D721Med (cell line): ENCODE results near the gene PPP4R1.

Source experiments
- DNase-seq: peaks from one replicate; pipeline ENCODE4 v3.0.0; 2011; ENCODE audit warnings: low spot score; ENCODE audit not compliant: insufficient read length
- FAIRE-seq: peaks from 2 replicates; lab custom pipeline; 2011; peaks lifted over from hg19 to GRCh38; lab: Jason Lieb, UNC
- TF ChIP-seq, protein P1 (sequence below): IDR thresholded peaks from 2 replicates; pipeline ENCODE4 v1.5.1; 2012; ENCODE audit warnings: mild to moderate bottlenecking, control low read depth; ENCODE audit not compliant: insufficient read depth; ENCODE audit errors: missing control alignments

The PPP4R1 gene

DNA sequence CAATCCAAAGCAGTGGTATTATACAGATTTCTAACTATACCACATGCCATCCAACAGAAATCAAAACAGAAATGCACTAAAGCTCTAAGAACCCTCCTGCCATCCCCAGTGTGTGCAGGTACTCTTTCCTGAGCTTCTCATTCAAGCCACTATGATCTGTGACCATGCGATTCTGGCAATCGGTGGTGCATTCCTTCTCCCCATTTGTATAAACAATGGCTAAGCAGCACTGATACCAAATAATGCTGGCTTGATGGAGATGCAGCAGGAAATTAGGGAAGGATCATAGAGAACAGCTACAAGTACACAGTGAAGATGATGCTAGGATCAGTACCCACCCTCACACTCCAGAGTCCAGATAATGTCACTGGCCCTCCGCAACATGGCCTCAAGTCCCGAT lies 51.8 kb downstream of the PPP4R1 start:
- TF ChIP-seq, protein P1, sequence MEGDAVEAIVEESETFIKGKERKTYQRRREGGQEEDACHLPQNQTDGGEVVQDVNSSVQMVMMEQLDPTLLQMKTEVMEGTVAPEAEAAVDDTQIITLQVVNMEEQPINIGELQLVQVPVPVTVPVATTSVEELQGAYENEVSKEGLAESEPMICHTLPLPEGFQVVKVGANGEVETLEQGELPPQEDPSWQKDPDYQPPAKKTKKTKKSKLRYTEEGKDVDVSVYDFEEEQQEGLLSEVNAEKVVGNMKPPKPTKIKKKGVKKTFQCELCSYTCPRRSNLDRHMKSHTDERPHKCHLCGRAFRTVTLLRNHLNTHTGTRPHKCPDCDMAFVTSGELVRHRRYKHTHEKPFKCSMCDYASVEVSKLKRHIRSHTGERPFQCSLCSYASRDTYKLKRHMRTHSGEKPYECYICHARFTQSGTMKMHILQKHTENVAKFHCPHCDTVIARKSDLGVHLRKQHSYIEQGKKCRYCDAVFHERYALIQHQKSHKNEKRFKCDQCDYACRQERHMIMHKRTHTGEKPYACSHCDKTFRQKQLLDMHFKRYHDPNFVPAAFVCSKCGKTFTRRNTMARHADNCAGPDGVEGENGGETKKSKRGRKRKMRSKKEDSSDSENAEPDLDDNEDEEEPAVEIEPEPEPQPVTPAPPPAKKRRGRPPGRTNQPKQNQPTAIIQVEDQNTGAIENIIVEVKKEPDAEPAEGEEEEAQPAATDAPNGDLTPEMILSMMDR, result no peak

DNA sequence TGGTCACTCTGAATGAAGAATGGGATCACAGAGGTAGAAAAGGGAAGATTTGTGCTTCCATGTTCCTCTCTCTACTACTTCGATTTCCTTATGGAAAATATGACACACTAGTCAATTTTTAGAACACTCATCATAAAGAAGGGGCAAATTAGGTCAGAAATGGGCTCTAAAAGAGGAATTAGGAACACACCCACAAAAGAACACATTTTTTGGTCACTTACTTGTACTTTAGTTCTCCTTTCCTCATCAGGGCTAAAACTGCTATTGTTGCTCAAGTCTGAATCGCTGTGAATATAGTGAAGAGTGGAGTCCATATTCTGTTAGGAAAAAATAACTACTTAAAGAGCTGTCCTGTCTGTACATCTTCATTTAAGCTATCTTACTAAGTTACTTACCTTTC lies 52.6 kb downstream of the PPP4R1 start:
- FAIRE-seq, result no peak
- no peak for DNase-seq

More for the DNA sequence above, 51.8 kb downstream of the PPP4R1 start:
- DNase-seq (no peak), FAIRE-seq (no peak)

DNA sequence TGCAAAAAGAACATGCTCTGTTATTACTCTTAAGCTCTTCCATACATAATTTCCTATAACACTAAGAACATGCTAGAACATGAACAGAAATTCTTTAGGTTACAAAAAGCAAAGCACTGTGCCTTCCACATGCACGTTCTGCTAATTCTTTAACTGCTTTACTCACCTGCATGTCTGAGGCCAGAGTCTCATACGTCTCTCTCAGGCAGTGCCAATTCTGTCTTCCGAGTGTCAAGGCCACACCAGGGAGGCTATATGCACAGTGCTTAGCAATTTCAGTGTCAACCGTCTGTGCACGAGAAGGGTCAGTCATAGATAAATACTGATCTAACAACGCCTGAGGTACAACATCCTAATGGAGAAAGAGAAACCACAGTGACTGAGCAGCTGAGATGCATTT lies 55.1 kb downstream of the PPP4R1 start:
- DNase-seq (no peak), FAIRE-seq (no peak)
- TF ChIP-seq, protein P1, result no peak

More for the DNA sequence above, 52.6 kb downstream of the PPP4R1 start:
- TF ChIP-seq, protein P1, result no peak

GRCh38 chr18:9558387-9559064 lies 55.8 kb downstream of the PPP4R1 start:
- FAIRE-seq, result no peak
- TF ChIP-seq, protein P1, result no peak
- no peak for DNase-seq

- TF ChIP-seq, protein P1, result no peak
- FAIRE-seq, result no peak
- no peak for DNase-seq
Measured at GRCh38 chr18:9557250-9557943, 57.0 kb downstream of the PPP4R1 start.

- TF ChIP-seq, protein P1, result no peak
- DNase-seq (no peak), FAIRE-seq (no peak)
Measured at GRCh38 chr18:9552616-9553015, 61.7 kb downstream of the PPP4R1 start.

- no peak for DNase-seq
- TF ChIP-seq, protein P1, result no peak
- no peak for FAIRE-seq
Measured at GRCh38 chr18:9552191-9552590, 62.2 kb downstream of the PPP4R1 start.
